Right cardiac atrium (tissue), 5 donors: ENCODE results near the gene AOPEP. TPM values are rescaled to one million over a fixed set of nuclear protein-coding genes. Genes with fewer than 3 reads are reported as not detected.
A peak's percentile ranks its signal among the peaks of the same experiment; 100 is the strongest.

Experiments
- ATAC-seq, 2 donors: fragments of 200-7000 bp; cut with Tn5 transposase; one replicate each; pipeline versions ENCODE4 v1.8.0 to v1.9.1; 2020; ENCODE audit warnings: moderate library complexity in 2 of 2, mild to moderate bottlenecking in 1 of 2
- DNase-seq, 3 donors: peaks; one replicate each; pipeline ENCODE4 v3.0.0-alpha.2; 2020
- H3K27ac ChIP-seq: one replicate; pipeline ENCODE4 v1.5.1; 2013; ENCODE audit warnings: mild to moderate bottlenecking, low read length, control low read depth, moderate library complexity
- H3K27me3 ChIP-seq: one replicate; pipeline ENCODE4 v1.6.1; 2013; ENCODE audit not compliant: control insufficient read depth, insufficient read depth
- H3K4me1 ChIP-seq: one replicate; pipeline ENCODE4 v1.6.1; 2013; ENCODE audit warnings: low read length; ENCODE audit not compliant: control insufficient read depth, insufficient read depth
- H3K4me3 ChIP-seq: one replicate; pipeline ENCODE4 v1.5.1; 2013; ENCODE audit warnings: low read length, control low read depth
- H3K9me3 ChIP-seq: one replicate; pipeline ENCODE4 v1.6.1; 2013; ENCODE audit warnings: low read length; ENCODE audit not compliant: control insufficient read depth
- WGBS: extraction: QIAGEN DNeasy Blood & Tissue Kit; methylation state at CpG from one replicate; pipeline ENCODE4 v1.1.7; 2013; 5-methylcytosine and 5-hydroxymethylcytosine counted together
- intact Hi-C, 4 donors: fragments of 100-400 bp; cut with DNase I; formaldehyde crosslinking; loops; one replicate each; pipeline versions ENCODE4 v1.11.0 to v1.14.0; 2022 to 2023
- polyA plus RNA-seq: library from polyadenylated mRNA; stranded (reverse); fragments of 200-250 nt; gene quantifications from one replicate; pipeline ENCODE4 v1.2.3, GENCODE V29; 2013
- total RNA-seq, 4 donors: library from RNA; stranded (reverse); fragmentation: NEBNext Ultra II Directional; extraction: Animal tissue kit (Norgen Biotek cat#: 25700); gene quantifications; one replicate each; pipeline ENCODE4 v1.2.1, GENCODE V29; 2021
- donor health status: healthy with polysubstance abuse.
- donor health status: DM: no; HTN: yes; CAD: no.
- donor health status: DM: no; HTN: no; CAD: no.
- donor health status: DM: no; HTN: yes; CAD: no; lungs with severe emphysema.
- donor health status: DM: yes; HTN: yes; CAD: no.

AOPEP gene
- total and polyA plus RNA-seq, 5 donors, result 124 to 170 (median 154) TPM

DNA sequence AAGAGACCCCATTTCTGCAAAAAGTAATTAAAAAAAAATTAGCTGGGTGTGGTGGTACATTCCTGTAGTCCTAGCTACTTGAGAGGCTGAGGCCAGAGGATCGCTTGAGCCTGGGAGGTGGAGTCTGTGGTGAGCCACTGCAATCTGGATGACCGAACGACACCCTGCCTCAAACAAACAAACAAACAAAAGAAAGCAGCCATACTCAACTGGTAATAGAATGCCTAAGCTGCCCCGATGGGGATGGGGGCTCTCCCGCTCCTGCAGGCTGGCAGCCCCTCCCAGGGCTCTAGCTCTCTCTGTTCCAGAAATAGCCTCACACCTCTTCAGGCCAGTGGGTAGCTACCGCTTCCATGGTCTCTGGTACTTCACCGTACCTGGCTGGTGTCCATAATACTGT is 349.2 kb downstream of the AOPEP start:
- peak in 1 of 2 donors; percentile 18 for ATAC-seq
- peak in 1 of 3 donors; percentile 52 for DNase-seq
- Histone ChIP-seq H3K27me3 (no peaks in the 10 kb centered on the region), H3K4me1 (peaks cover 26% of the 10 kb centered on the region), H3K9me3 (no peaks in the 10 kb centered on the region), H3K4me3 (no peak overlapping the region), H3K27ac (peak overlapping the region; percentile 8)
- WGBS, result 73% methylated on average over 7 of the region's 7 CpGs
- intact Hi-C loops, result no loop called here

DNA sequence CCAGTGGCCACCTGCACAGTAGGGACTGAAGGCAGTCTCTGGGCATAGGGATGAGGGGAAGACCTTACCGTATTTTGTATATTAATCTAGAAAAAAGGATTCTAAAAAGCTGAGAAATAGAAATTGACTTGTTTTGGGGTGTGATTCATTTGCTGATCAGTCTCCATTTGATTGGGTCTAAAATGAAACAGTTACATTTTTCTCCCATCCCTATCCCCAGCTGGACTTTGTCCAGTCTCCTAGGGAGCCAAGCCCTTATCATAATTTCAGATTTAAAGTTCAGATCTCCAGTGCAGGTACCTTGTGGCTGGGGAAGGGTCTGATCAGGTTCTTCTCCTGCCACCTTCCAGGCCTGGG is 350.2 kb downstream of the AOPEP start:
- Histone ChIP-seq H3K27ac (peak overlapping the region; percentile 65), H3K4me3 (no peak overlapping the region), H3K9me3 (no peaks in the 10 kb centered on the region), H3K4me1 (peaks cover 23% of the 10 kb centered on the region), H3K27me3 (no peaks in the 10 kb centered on the region)
- WGBS, result 49% methylated on average over 1 of the region's 1 CpG
- no peak for DNase-seq
- ATAC-seq, result no peak
- intact Hi-C loops, result no loop called here

DNA sequence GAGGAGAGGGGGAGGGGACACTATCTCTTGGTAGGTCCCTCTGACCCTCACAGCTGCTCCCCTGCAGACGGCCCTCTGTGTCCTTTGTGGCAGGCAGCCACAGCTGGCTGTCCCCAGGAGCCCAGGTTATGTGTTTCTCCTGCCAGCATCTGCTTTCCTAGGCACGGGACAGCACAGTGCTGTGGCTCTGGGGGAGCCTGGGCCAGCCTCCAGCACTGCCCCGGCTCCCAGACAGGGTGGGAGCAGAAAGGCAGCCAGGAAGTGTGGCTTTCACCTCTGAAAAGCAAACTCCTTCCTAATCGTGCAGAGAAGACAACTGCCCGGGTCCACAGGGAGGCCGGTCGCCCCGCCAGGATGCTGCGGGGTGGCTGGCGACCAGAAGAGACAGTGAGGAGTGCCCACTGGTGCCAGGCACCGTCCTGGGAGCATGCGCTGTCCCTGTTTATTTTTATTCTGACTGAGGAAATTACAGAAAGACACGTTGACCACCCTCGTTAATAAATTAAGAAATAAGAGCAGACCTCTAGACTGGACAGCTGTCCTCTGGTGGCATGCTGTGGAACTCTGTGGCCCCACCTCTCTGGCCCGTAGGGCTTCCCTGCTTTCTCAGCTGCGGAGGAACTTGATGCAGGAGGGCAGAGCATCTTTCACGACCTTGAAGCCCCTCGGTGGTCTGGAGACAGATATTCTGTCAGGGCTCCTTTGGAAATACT is 350.7 kb downstream of the AOPEP start:
- peak overlapping the region; percentile 65 for H3K27ac ChIP-seq
- 27% methylated on average over 18 of the region's 18 CpGs for WGBS
- H3K27me3 ChIP-seq, result no peaks in the 10 kb centered on the region
- H3K4me1 ChIP-seq, result peaks cover 18% of the 10 kb centered on the region
- ATAC-seq (peak; percentile 28 to 48), DNase-seq (peak in 2 of 3 donors; percentile 49 to 73)
- intact Hi-C loops, result no loop called here
- no peaks in the 10 kb centered on the region for H3K9me3 ChIP-seq
- H3K4me3 ChIP-seq, result no peak overlapping the region

DNA sequence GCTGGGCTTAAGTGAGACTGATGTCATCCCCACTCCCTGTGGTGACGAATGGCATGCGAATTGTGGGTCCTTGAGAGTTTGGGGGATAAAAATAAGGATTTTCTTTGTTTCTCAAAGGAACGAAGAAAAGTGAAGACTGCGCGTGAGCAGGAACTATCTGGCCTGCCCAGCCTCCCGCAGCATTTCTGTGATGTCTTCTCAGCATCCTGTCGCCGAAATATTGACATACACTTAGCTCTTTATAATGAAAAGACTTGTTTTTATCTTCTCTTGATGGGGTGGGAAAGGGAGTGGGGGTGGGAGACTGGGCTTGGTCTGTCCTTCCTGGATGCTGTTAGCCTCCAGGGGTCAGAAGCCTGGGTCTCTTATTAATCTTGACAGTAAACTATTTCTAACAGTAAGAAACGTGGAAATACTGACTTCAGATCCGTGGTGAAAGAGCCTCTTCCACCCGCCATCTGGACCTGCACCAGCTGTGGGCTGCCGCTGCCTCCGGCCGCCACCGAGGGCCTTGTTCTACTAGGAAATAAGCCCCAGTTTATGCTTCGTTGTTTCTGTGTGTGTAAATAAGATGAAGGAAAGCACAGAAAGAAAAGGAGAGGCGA is 351.4 kb downstream of the AOPEP start:
- intact Hi-C loops, result no loop called here
- H3K27ac ChIP-seq, result peak overlapping the region; percentile 65
- H3K4me1 ChIP-seq, result peaks cover 16% of the 10 kb centered on the region
- DNase-seq (peak in 1 of 3 donors; percentile 75), ATAC-seq (no peak)
- no peaks in the 10 kb centered on the region for H3K27me3 ChIP-seq
- 43% methylated on average over 17 of the region's 17 CpGs for WGBS
- H3K9me3 ChIP-seq, result no peaks in the 10 kb centered on the region
- H3K4me3 ChIP-seq, result no peak overlapping the region

DNA sequence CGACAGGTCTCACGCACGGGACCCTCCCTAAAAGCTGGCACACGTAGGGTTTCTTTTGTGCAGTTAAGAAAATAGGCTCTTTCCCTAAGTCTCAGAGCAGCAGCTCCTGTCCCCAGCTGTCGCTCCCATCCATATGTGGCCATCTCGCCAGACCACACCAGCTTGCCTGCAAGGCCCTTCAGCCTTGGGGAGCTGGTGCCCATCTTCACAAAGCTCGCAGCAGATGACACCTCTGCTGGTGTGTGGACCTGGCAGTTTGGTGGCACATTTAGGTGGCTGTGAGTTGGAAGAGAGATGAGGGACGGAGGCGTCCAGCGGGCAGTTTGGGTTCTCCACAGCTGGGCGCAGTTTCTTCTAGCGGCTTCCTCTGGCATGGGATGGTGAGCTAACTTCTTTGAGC is 352.0 kb downstream of the AOPEP start:
- Histone ChIP-seq H3K9me3 (no peaks in the 10 kb centered on the region), H3K27me3 (no peaks in the 10 kb centered on the region), H3K4me3 (no peak overlapping the region), H3K4me1 (peaks cover 16% of the 10 kb centered on the region), H3K27ac (peak overlapping the region; percentile 4)
- ATAC-seq (peak in 1 of 2 donors; percentile 3), DNase-seq (peak in 1 of 3 donors; percentile 40)
- intact Hi-C loops, result no loop called here
- 67% methylated on average over 12 of the region's 12 CpGs for WGBS

DNA sequence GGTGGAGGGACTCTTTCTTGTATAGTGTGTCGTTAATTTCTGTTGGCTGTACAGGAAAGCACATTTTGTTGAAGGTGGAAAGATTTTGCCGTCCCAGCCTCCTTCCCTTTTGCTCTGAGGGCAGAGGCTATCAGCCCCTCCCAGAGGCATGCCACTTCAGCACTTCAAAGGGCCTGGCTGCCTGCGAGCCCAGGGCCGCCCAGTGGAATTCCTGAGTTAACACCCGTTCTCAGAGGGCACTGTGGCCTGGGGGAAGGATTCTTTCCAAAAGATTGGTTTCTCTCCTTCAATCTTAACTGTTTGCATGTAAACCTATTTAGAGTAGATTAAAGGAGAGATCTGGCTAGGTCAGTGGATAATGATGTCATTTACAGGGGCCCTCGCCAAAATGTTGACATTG is 352.4 kb downstream of the AOPEP start:
- ATAC-seq, result peak; percentile 49 to 67
- peaks cover 16% of the 10 kb centered on the region for H3K4me1 ChIP-seq
- H3K27ac ChIP-seq, result peak overlapping the region; percentile 4
- intact Hi-C loops, result no loop called here
- no peaks in the 10 kb centered on the region for H3K27me3 ChIP-seq
- 49% methylated on average over 6 of the region's 6 CpGs for WGBS
- H3K4me3 ChIP-seq, result no peak overlapping the region
- peak in 1 of 3 donors; percentile 69 for DNase-seq
- no peaks in the 10 kb centered on the region for H3K9me3 ChIP-seq

DNA sequence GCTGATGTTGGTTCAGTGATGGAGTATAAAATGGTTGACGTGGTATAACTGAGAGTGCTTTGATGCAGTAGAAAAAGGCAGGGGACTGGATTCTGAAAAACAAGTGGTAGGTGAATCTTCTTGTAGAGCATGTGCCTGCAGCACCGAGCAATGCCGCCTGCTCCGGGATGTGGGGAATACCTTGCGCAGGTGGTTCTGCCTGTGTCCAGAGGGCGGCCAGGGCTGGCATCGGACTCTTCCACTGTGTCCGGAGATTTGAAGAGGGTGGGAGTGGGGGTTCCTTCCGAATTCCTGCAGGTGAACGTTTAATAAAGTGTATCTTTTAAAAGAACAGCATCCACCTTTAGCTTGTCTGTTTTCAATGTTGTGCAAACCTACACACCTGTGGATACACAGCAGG is 353.0 kb downstream of the AOPEP start:
- intact Hi-C loops, result no loop called here
- 77% methylated on average over 10 of the region's 10 CpGs for WGBS
- ATAC-seq, result no peak
- Histone ChIP-seq H3K4me1 (peaks cover 16% of the 10 kb centered on the region), H3K9me3 (no peaks in the 10 kb centered on the region), H3K4me3 (no peak overlapping the region), H3K27me3 (no peaks in the 10 kb centered on the region), H3K27ac (no peak overlapping the region)
- no peak for DNase-seq

DNA sequence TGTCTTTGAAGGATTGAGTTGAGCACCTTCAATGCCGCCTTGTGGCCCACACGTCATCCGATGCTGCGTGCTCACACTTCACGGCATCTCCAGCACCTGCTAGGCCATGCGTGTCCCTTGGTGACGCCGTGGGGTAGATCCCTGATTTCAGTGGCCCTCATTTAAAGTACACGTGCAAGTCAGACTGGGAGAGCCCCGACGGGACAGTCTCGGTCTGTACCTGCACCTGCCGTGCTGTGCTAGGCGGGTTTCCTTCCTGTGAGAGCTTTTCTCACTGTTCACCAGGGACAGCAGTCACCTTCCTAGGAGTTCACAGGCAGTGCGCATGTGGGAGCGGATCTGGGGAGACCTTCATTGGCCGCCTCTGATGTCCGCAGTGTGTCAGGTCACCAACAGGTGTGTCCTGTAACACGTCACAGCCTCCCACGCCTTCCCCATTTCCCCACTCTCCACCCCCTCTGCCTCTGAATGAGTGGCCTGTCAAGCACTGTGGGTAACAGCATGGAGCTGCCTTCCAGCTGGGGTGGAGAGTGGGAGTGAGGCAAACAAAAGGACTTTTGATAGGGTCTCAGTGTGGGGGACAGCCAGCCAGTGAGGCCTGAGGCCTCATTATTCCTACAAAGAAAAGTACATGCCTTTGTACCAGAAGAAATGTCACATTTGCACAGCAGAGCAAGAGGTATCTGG is 354.6 kb downstream of the AOPEP start:
- ATAC-seq (no peak), DNase-seq (peak in 1 of 3 donors; percentile 55)
- no peaks in the 10 kb centered on the region for H3K27me3 ChIP-seq
- H3K4me1 ChIP-seq, result peaks cover 13% of the 10 kb centered on the region
- no peak overlapping the region for H3K4me3 ChIP-seq
- intact Hi-C loops, result loop anchor here in 1 of 4 donors (10.0 kb wide), 1 partner anchor 56 kb away; no protein-coding TSS in a partner anchor
- WGBS, result 80% methylated on average over 20 of the region's 20 CpGs
- no peak overlapping the region for H3K27ac ChIP-seq
- no peaks in the 10 kb centered on the region for H3K9me3 ChIP-seq

DNA sequence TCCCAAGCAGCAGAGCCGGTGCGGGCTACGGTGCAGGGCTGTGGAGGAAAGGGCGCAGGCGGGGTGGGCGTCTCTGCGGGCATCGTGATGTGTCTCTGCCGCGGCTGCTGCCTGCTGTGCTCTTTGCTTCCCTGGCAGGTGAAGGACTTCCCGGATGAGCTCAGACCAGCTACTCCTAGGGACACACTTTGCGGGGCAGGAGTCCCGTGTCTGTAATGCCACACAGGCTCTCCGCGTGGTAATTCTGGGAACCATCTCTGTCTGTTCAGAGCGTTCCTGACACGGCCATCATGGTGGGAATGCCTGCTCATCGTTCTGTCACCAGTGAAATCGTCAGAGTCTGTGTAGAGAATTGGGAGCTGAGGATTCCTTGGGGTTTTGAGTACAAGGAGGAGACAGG is 355.5 kb downstream of the AOPEP start:
- intact Hi-C loops, result loop anchor here in 1 of 4 donors (10.0 kb wide), 1 partner anchor 57 kb away; no protein-coding TSS in a partner anchor
- Histone ChIP-seq H3K27ac (peak overlapping the region; percentile 24), H3K4me1 (peaks cover 9% of the 10 kb centered on the region), H3K9me3 (no peaks in the 10 kb centered on the region), H3K4me3 (no peak overlapping the region), H3K27me3 (no peaks in the 10 kb centered on the region)
- WGBS, result 76% methylated on average over 19 of the region's 19 CpGs
- DNase-seq (no peak), ATAC-seq (no peak)

DNA sequence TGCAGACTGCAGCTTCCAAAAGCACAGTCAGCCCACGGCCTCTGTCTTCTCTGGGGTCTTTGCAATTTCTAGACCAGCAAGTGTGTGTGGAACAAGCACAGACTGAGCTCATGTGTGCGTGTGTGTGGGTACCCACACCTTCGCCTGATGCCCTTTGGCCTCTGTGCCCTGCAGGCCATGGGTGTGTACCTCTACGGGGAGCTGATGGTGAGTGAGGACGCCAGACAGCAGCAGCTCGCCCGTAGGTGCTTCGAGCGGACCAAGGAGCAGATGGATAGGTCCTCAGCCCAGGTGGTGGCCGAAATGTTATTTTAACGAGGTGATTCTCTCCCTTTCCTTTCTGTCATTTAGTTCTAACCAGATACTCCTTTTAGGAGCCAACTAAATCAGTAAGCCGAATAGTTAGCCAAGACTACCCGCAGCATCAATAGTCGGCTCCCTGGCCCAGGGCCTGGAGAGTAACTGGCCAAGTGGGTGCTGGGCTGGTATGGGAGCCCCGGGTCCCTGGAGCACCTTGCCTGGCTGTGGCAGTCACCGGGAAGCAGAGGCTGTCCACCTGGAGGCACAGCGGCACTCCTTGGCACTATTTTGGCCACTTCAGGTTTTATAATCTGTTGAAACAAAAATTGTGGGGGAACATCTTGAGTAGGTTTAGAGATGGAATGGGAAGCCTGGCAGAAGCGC is 356.0 kb downstream of the AOPEP start:
- no peaks in the 10 kb centered on the region for H3K9me3 ChIP-seq
- H3K4me1 ChIP-seq, result peaks cover 6% of the 10 kb centered on the region
- H3K27me3 ChIP-seq, result no peaks in the 10 kb centered on the region
- intact Hi-C loops, result loop anchor here in 1 of 4 donors (10.0 kb wide), 1 partner anchor 58 kb away; no protein-coding TSS in a partner anchor
- ATAC-seq (no peak), DNase-seq (no peak)
- whole genome bisulfite sequencing, result 77% methylated on average over 18 of the region's 18 CpGs
- no peak overlapping the region for H3K27ac ChIP-seq
- H3K4me3 ChIP-seq, result no peak overlapping the region
